Hematopoietic multipotent progenitor cell treated with erythropoietin and hydrocortisone succinate and interleukin-3 and kit ligand, for 17 days (in vitro differentiated cells): Measurements from ENCODE around the gene ZSWIM4.
"Not testable (repeated sequence)": the region's sequence is repeated elsewhere in the genome, so short reads cannot be mapped to it uniquely, and the experiment has no call there.

Source experiments
- DNase-seq: peaks from one replicate; pipeline ENCODE4 v3.0.0-alpha.2; 2015; ENCODE audit warnings: low spot score

Gene ZSWIM4

GRCh38 chr19:13794757-13795589, at the start of gene ZSWIM4:
Gene ZSWIM4, plus strand, starts transcription at chr19:13795443. Its CDS starts 206 bp downstream, at chr19:13795649.
- DNase-seq, result peak; percentile 97

- no peak for DNase-seq
These were observed 48.2 kb upstream of the ZSWIM4 start for GRCh38 chr19:13747098-13747453.

DNA sequence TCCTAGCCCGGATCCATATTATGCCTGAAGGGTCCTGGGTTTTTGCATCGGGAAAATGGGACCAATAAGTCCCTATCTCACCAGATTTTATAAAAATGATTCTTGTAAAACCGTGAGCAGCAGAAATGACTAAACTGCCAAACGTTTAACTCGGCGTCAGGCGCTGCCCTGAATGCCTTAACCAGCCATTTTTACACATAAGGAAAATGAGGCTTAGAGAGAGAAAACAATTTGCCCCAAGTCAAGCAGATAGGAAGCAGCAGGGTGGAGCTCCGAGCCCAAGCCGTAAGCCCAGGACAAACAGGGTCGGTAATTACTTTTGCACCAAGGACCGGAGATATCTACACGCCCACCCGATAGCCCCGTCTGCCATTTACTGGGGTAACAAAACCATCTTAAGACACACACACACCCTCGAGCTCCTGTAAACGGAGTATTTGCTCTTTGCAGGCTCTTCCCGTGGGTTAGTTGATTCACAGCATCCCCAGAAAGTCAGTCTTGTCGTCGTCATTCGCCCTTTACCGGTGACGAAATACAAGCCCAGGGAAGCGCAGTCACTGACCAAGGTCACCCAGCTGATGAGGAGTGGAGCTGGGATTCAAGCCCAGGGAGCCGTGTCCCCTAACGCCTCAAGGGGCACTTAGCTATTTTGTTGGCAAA, 46.9 kb upstream of the ZSWIM4 start:
- DNase-seq, result peak; percentile 36

DNA sequence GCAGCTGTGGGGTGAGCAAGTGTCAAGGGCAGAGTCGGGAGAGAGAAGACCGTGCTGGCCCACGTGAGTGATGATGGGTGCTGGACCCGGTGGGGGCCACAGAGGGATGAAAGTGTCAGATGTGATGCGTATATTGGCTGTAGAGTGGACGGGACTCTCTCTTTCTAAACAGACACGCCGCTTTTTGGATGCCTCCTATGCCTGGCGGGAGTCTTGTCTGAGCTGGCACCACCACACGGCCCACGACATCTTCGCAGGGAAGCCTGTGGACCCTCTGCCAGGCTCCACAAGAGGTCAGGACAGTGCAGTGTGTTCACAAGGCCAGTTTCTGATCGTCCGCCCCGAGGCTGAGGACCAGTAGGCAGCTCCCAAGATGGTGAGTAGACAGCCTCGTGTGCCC, 43.8 kb upstream of the ZSWIM4 start:
- no peak for DNase-seq

DNA sequence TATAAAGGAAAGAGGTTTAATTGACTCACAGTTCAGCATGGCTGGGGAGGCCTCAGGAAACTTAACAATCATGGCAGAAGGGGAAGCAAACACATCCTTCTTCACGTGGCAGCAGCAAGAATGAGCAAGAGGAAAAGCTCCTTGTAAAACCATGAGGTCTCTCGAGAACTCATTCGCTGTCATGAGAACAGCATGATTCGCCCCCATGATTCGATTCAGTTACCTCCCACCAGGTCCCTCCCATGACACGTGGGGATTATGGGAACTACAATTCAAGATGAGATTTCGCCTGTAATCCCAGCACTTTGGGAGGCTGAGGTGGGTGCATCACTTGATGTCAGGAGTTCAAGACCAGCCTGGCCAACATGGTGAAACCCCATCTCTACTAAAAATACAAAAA, 41.6 kb upstream of the ZSWIM4 start:
- not testable (repeated sequence) for DNase-seq

DNA sequence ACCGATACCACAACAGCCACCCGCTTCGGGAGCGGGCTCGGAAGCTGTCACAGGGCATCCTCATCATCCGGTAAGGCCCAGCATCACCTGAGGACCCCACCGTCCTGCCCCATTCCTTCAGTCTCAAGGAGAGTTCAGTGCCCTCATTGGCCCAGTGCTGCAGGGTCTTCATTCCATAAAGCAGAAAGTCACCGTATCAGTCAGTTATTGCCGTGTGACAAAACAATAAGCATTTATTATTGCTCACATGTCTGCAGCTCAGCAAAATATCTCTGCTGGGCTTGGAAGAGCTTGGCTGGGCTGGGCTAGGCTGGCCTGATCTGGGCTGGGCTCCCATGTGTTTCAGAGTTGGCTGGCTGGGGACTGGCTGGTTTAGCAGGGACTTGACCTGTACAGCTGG, 39.0 kb upstream of the ZSWIM4 start:
- no peak for DNase-seq

DNA sequence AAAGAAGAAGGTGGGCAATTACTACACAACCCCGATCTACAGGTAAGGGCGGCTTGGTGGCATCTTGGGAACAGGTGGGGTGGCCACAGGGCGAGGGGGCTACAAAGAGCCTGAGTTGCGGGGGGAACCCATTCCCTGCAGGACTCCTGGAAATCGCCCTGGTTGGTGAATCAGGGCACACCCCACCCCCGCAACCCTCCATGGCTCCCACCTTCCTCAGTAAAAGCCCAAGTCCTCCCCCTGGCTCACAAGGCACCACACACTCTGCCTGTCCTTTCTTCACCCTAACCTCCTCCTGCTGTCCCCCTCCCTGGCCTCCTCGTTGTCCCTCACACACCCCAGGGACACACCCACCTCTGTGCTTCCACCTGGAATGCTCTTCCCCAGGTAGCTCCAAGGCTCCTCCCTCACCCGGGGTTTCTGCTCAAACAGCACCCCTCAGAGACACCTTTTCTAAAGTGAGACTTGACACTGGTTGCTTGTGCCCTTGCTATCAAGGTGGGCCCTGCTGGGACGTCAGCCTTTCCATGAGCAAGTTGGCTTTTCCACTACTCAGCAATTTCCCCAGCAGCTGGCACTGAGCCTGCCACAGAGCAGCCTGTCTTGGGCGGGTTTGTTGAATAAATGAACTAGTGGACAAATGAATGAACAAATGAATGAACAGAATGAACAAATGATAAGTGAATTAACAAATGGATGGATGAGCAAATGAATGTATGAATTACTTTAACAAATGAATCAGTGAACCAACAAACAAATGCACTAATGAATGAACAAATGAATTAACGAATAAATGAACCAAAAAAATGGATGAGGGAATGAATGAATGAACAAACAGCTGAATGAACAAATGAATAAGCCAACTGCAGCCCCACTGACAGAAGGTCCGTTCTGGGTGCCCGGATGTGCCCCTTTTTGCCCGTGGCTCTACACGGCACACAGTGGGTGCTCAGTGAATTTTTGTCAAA, 37.2 kb upstream of the ZSWIM4 start:
- DNase-seq, result no peak

DNA sequence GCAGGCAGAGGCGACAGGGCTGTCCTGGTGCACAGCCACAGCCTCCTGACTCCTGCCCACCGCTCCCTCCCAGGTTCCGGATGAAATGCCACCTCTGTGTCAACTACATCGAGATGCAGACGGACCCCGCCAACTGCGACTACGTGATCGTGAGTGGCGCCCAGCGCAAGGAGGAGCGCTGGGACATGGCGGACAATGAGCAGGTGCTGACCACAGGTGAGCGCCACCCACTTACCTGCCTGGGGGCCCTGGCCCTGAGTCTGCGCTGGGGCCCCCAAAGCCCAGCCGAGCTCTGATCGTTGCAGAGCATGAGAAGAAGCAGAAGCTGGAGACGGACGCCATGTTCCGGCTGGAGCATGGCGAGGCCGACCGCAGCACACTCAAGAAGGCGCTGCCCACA, 36.4 kb upstream of the ZSWIM4 start:
- no peak for DNase-seq

DNA sequence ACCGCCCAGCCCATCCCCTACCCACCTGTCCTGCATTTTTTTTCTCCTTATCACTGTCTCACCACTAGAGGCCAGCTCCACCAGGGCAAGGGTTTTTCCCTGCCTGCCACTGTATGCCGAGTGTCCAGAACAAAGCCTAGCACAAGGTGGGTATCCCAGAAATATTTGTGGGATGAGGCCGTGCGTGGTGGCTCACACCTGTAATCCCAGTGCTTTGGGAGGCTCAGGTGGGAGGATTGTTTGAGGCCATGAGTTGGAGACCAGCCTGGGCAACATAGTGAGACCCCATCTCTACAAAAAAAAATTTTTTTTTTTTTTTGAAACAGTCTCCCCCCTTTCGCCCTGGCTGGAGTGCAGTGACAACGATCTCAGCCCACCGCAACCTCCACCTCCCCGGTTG, 33.8 kb upstream of the ZSWIM4 start:
- DNase-seq, result no peak

GRCh38 chr19:13762635-13763235, 32.5 kb upstream of the ZSWIM4 start:
- no peak for DNase-seq

DNA sequence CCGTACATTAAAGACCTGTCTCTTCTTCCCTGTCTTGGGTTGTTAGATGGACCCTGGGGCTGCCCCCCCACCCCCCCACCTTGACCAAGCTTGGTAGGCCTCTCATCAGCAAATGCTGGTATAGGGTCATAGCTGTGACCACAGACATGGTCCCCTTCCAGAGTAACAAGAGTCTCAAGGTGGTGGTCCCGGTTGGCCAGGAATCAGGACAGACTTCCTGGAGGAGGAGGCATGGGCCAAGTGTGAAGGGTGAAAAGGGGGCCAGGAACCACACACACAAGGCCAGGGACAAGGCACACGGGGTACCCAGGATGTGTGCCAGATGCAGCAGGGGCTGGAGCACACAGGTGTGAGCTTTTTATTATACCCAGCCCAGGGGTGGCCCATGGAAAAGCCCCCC, 32.0 kb upstream of the ZSWIM4 start:
- DNase-seq, result no peak

- no peak for DNase-seq
These were observed 31.0 kb upstream of the ZSWIM4 start, which contains the start of gene MRI1 for GRCh38 chr19:13764101-13764807. Gene MRI1, plus strand, starts transcription at chr19:13764522. Its CDS starts 67 bp downstream, at chr19:13764589.

- no peak for DNase-seq
These were observed 30.3 kb upstream of the ZSWIM4 start for GRCh38 chr19:13764821-13765394.

DNA sequence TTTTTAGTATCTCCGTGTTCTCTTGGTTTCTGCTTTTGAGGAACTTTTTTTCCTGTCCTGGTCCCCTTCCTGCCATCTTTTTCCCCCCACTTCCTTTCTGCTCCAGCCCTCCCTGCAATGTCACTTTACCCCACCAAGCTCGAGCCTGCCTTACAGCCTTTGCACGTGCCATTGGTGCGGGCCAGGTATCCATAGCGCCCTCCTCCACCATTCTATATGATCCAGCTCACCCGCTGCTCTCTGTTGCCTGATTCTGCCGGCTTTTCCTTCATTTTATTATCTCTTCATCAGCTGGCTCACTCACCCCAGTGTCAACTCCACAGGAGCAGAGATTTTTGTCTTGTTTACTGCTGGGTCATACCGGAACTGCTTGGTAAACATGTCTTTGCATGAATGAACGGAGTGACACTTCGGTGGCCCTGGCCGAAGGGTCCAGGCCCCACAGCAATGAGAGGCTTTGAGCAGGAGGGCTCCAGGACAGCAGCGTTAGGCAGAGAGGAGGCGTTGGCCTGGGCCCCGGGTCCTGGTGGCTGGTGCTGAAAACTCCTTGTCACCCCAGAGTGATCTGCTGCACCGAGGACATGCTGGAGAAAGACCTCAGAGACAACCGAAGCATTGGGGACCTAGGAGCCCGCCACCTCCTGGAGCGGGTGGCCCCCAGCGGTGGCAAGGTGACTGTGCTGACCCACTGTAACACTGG, 29.7 kb upstream of the ZSWIM4 start:
- DNase-seq, result no peak

DNA sequence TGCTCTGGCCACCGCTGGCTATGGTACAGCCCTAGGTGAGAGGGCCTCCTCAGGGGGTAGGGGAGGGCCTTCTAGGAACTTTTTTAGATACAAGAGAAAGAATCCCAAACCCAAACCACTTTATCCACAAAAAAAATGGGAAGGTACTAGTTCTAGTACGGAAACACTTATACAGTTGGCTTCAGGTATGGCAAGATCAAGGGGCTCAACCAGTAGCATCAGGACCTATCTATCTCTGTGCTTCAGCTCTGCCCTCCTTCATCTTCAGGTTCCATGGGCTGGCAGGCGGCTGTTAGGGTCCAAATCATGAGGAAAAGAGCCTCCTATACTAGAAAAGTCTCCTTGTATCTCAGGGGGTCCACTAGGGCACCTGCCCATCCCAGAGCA, 29.2 kb upstream of the ZSWIM4 start:
- no peak for DNase-seq

- no peak for DNase-seq
These were observed 26.7 kb upstream of the ZSWIM4 start for GRCh38 chr19:13768510-13768909.

GRCh38 chr19:13770013-13770635, 25.1 kb upstream of the ZSWIM4 start:
- no peak for DNase-seq

DNA sequence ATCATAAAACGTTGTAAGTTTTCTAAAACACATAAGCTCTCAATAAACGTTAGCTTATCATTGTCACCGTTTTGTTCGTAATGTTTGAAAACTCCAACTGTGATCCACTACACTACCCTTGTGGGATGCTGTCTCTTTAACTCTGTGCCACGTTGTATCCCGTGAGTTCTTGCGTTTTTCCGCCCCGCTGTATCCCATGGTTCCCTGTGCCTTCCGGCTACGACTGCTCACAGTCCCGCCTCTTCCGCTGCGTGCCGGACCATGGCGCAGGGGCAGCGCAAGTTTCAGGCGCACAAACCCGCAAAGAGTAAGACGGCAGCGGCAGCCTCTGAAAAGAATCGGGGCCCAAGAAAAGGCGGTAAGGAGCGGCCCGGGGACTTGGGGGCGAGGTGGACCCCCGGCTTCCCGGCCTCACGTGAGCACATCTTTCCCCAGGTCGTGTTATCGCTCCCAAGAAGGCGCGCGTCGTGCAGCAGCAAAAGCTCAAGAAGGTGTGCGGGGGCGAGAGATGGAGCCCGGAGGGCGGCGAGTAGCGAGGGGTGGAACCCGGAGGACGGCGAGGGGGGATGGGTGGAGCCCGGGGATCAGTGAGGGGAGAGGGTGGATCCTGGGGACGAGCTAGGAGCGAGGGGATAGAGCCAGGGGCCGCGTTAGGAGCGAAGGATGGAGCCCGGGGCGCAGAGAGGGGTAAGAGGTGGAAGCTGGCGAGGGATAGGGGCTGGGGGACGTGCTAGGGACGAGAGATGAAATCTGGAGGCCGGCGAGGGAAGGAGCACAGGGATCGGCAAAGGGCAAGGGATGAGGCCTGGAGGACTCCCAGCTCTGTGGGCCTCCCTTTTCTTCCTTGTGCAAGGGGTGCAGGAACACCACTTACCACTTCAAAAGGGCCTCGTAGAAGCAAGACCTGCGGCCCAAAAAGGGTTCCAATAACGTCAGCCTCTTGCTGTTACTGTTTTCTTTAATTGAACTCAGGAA, 20.7 kb upstream of the ZSWIM4 start, which contains the start of gene C19orf53:
TSS of gene C19orf53 (plus strand) at position 240 of the 975 bp plus-strand sequence. CDS start at position 262, 22 bp downstream.
- DNase-seq, result peak; percentile 92
